WTC11 (cell line): ENCODE measurements around the gene KDELR1. TPM values are rescaled to one million over a fixed set of nuclear protein-coding genes. Genes with fewer than 3 reads are reported as not detected.
A peak's percentile ranks its signal among the peaks of the same experiment; 100 is the strongest.

Source experiments
- ATAC-seq: fragments of 200-7000 bp; cut with Tn5 transposase; 2 replicates; pipeline ENCODE4 v1.10.0; 2021; ENCODE audit warnings: mild to moderate bottlenecking, moderate library complexity
- CTCF ChIA-PET: fragments of 300-600 bp; sonication (Branson Sonifier 250); formaldehyde crosslinking; loops from one replicate; lab custom pipeline; 2021; ENCODE audit warnings: antibody characterized with exemption; lab: Charles Lee
- POLR2A ChIA-PET: fragments of 350-600 bp; sonication (Branson Sonifier 250); formaldehyde crosslinking; loops from one replicate; lab custom pipeline; 2021; ENCODE audit warnings: antibody characterized with exemption; lab: Charles Lee
- DNase-seq: peaks from one replicate; pipeline ENCODE4 v3.0.0; 2021; ENCODE audit warnings: low spot score
- H3K27ac Mint-ChIP-seq: 2 replicates; pipeline ENCODE4 v1.8.0; 2021; ENCODE audit warnings: mixed read lengths
- H3K27me3 Mint-ChIP-seq: 2 replicates; pipeline ENCODE4 v1.8.0; 2021; ENCODE audit warnings: low read depth, mild to moderate bottlenecking, moderate library complexity, mixed read lengths
- H3K36me3 Mint-ChIP-seq: 2 replicates; pipeline ENCODE4 v1.8.0; 2021; ENCODE audit warnings: mixed read lengths
- H3K4me1 Mint-ChIP-seq: 2 replicates; pipeline ENCODE4 v1.8.0; 2022; ENCODE audit warnings: mixed read lengths
- H3K4me3 Mint-ChIP-seq: 2 replicates; pipeline ENCODE4 v1.8.0; 2021; ENCODE audit warnings: mild to moderate bottlenecking, moderate library complexity, mixed read lengths
- H3K9me3 Mint-ChIP-seq: 2 replicates; pipeline ENCODE4 v1.8.0; 2021; ENCODE audit warnings: mixed read lengths
- AFF4 ChIP-seq: sonication (generic); formaldehyde crosslinking; IDR thresholded peaks from 2 replicates; pipeline ENCODE4 v1.8.1; 2023; ENCODE audit warnings: mild to moderate bottlenecking, missing genetic modification reagents, borderline replicate concordance
- ATF1 ChIP-seq: sonication (generic); formaldehyde crosslinking; IDR thresholded peaks from 2 replicates; pipeline ENCODE4 v1.8.1; 2023; ENCODE audit warnings: mild to moderate bottlenecking, moderate library complexity, missing genetic modification reagents
- ATF3 ChIP-seq: sonication (generic); formaldehyde crosslinking; conservative IDR thresholded peaks from 2 replicates; pipeline ENCODE4 v1.8.1; 2022; ENCODE audit warnings: mild to moderate bottlenecking, missing genetic modification reagents
- ATF6 ChIP-seq: sonication (generic); formaldehyde crosslinking; IDR thresholded peaks from 2 replicates; pipeline ENCODE4 v1.8.1; 2023; ENCODE audit warnings: mild to moderate bottlenecking, missing genetic modification reagents
- CREB1 ChIP-seq: sonication (generic); formaldehyde crosslinking; IDR thresholded peaks from 2 replicates; pipeline ENCODE4 v1.8.0; 2023; ENCODE audit warnings: mild to moderate bottlenecking, missing genetic modification reagents
- CTCF ChIP-seq: fragments of 200-600 bp; IDR thresholded peaks from 2 replicates; pipeline ENCODE4 v1.8.0; 2022; ENCODE audit warnings: antibody characterized with exemption
- EMX1 ChIP-seq: fragments of 250-450 bp; sonication (Bioruptor Pico); IDR thresholded peaks from 2 replicates; pipeline ENCODE4 v1.8.0; 2021; ENCODE audit warnings: mild to moderate bottlenecking
- GRHL2 ChIP-seq: fragments of 250-450 bp; sonication (Bioruptor Pico); IDR thresholded peaks from 2 replicates; pipeline ENCODE4 v1.8.0; 2022; ENCODE audit warnings: mild to moderate bottlenecking, moderate library complexity; ENCODE audit not compliant: insufficient replicate concordance, severe bottlenecking
- GTF2I ChIP-seq: fragments of 250-450 bp; sonication (Bioruptor Pico); conservative IDR thresholded peaks from 2 replicates; pipeline ENCODE4 v1.4.0; 2021; ENCODE audit warnings: mild to moderate bottlenecking
- IRF1 ChIP-seq: sonication (generic); formaldehyde crosslinking; IDR thresholded peaks from 2 replicates; pipeline ENCODE4 v1.8.0; 2023; ENCODE audit warnings: missing genetic modification reagents
- MAX ChIP-seq: sonication (generic); formaldehyde crosslinking; IDR thresholded peaks from 2 replicates; pipeline ENCODE4 v1.8.0; 2022; ENCODE audit warnings: mild to moderate bottlenecking, missing genetic modification reagents
- MYBL2 ChIP-seq: sonication (generic); formaldehyde crosslinking; IDR thresholded peaks from 2 replicates; pipeline ENCODE4 v1.8.1; 2023; ENCODE audit warnings: mild to moderate bottlenecking, moderate library complexity, missing genetic modification reagents
- NR2C2 ChIP-seq: sonication (generic); formaldehyde crosslinking; IDR thresholded peaks from 2 replicates; pipeline ENCODE4 v1.8.0; 2022; ENCODE audit warnings: mild to moderate bottlenecking, missing genetic modification reagents
- NR3C1 ChIP-seq: sonication (generic); formaldehyde crosslinking; conservative IDR thresholded peaks from 2 replicates; pipeline ENCODE4 v1.8.1; 2023; ENCODE audit warnings: low read depth, mild to moderate bottlenecking, missing genetic modification reagents
- SMAD3 ChIP-seq: sonication (generic); formaldehyde crosslinking; IDR thresholded peaks from 2 replicates; pipeline ENCODE4 v1.8.0; 2022; ENCODE audit warnings: missing genetic modification reagents, mild to moderate bottlenecking, borderline replicate concordance
- SP1 ChIP-seq: sonication (generic); formaldehyde crosslinking; conservative IDR thresholded peaks from 2 replicates; pipeline ENCODE4 v1.8.1; 2022; ENCODE audit warnings: missing genetic modification reagents
- STAT6 ChIP-seq: sonication (generic); formaldehyde crosslinking; conservative IDR thresholded peaks from 2 replicates; pipeline ENCODE4 v1.8.1; 2023; ENCODE audit warnings: mild to moderate bottlenecking, low read depth, missing genetic modification reagents, moderate library complexity
- TEAD1 ChIP-seq: sonication (generic); formaldehyde crosslinking; IDR thresholded peaks from 2 replicates; pipeline ENCODE4 v1.8.0; 2022; ENCODE audit warnings: mild to moderate bottlenecking, missing genetic modification reagents
- TEAD4 ChIP-seq: sonication (generic); formaldehyde crosslinking; IDR thresholded peaks from 2 replicates; pipeline ENCODE4 v1.8.0; 2022; ENCODE audit warnings: mild to moderate bottlenecking, missing genetic modification reagents
- USF2 ChIP-seq: sonication (generic); formaldehyde crosslinking; IDR thresholded peaks from 2 replicates; pipeline ENCODE4 v1.8.1; 2023; ENCODE audit warnings: mild to moderate bottlenecking, missing genetic modification reagents, moderate library complexity
- ZNF263 ChIP-seq: sonication (generic); formaldehyde crosslinking; IDR thresholded peaks from 2 replicates; pipeline ENCODE4 v1.8.1; 2022; ENCODE audit warnings: low read depth, mild to moderate bottlenecking, moderate library complexity, missing genetic modification reagents
- ZNF396 ChIP-seq: fragments of 250-450 bp; sonication (Bioruptor Pico); IDR thresholded peaks from 2 replicates; pipeline ENCODE4 v1.8.0; 2021; ENCODE audit warnings: mild to moderate bottlenecking, moderate library complexity, borderline replicate concordance
- ZNF416 ChIP-seq: fragments of 250-450 bp; sonication (Bioruptor Pico); IDR thresholded peaks from 2 replicates; pipeline ENCODE4 v1.9.0; 2021; ENCODE audit warnings: mild to moderate bottlenecking, inconsistent platforms
- total RNA-seq: library from RNA; stranded (reverse); gene quantifications from 3 replicates; pipeline ENCODE4 v1.2.3, GENCODE V29; 2021

KDELR1 gene
- total RNA-seq, 1 experiment from 2014 or later = 207 TPM

- no peaks in the 10 kb centered on the region for H3K36me3 Mint-ChIP-seq
- ChIA-PET POLR2A (interaction anchor here (0.6 to 1.5 kb wide), 4 partner anchors 16 to 534 kb away, joined by 3 to 5 read pairs (median 3); no protein-coding TSS in a partner anchor), CTCF (interaction anchor here (0.6 to 1.4 kb wide), 3 partner anchors 16 to 46 kb away, joined by 3 to 5 read pairs (median 3); no protein-coding TSS in a partner anchor)
- no peaks in the 10 kb centered on the region for H3K9me3 Mint-ChIP-seq
- H3K27me3 Mint-ChIP-seq = peaks cover 44% of the 10 kb centered on the region
- peak overlapping the region; percentile 100 for H3K27ac Mint-ChIP-seq
- peak; percentile 74 for ATAC-seq
- DNase-seq = peak; percentile 98
- peaks cover 72% of the 10 kb centered on the region for H3K4me1 Mint-ChIP-seq
- H3K4me3 Mint-ChIP-seq = peak overlapping the region; percentile 73
- TF ChIP-seq ZNF396 (CRISPR knock-in tag) (no peak), USF2 (CRISPR knock-in tag) (no peak), GRHL2 (no peak), CTCF (no peak), ZNF263 (CRISPR knock-in tag) (no peak), ATF6 (CRISPR knock-in tag) (no peak), CREB1 (no peak), SP1 (CRISPR knock-in tag) (peak; percentile 88), TEAD4 (CRISPR knock-in tag) (no peak), IRF1 (CRISPR knock-in tag) (no peak), EMX1 (CRISPR knock-in tag) (no peak), GTF2I (no peak), MAX (peak; percentile 91; the same call in 1 of the 2 replicates), ATF3 (no peak), NR2C2 (CRISPR knock-in tag) (no peak), ZNF416 (CRISPR knock-in tag) (no peak), MYBL2 (CRISPR knock-in tag) (peak; percentile 86), TEAD1 (CRISPR knock-in tag) (0 out of 2 replicates have a peak, but pooled peaks have one; percentile 37), NR3C1 (CRISPR knock-in tag) (no peak), AFF4 (CRISPR knock-in tag) (no peak), SMAD3 (peak; percentile 76; the same call in 1 of the 2 replicates), STAT6 (CRISPR knock-in tag) (no peak), ATF1 (CRISPR knock-in tag) (no peak)
Observed at GRCh38 chr19:48398375-48399235, 7.3 kb upstream of the KDELR1 start.
